Forelimb muscle (tissue), 1 donor: ENCODE data around the gene ZBTB4. TPM values are rescaled to one million over a fixed set of nuclear protein-coding genes. Genes with fewer than 3 reads are reported as not detected.

Experiments
- DNase-seq: peaks from one replicate; pipeline ENCODE4 v3.0.0-alpha.2; 2013; ENCODE audit warnings: low read depth
- polyA plus RNA-seq: library from polyadenylated mRNA; unstranded; fragments of 120-200 nt; gene quantifications from one replicate; pipeline ENCODE4 v1.2.1, GENCODE V29; 2013; ENCODE audit not compliant: insufficient read length

ZBTB4 gene
- polyA plus RNA-seq, 1 donor, result 25.1 TPM

DNA sequence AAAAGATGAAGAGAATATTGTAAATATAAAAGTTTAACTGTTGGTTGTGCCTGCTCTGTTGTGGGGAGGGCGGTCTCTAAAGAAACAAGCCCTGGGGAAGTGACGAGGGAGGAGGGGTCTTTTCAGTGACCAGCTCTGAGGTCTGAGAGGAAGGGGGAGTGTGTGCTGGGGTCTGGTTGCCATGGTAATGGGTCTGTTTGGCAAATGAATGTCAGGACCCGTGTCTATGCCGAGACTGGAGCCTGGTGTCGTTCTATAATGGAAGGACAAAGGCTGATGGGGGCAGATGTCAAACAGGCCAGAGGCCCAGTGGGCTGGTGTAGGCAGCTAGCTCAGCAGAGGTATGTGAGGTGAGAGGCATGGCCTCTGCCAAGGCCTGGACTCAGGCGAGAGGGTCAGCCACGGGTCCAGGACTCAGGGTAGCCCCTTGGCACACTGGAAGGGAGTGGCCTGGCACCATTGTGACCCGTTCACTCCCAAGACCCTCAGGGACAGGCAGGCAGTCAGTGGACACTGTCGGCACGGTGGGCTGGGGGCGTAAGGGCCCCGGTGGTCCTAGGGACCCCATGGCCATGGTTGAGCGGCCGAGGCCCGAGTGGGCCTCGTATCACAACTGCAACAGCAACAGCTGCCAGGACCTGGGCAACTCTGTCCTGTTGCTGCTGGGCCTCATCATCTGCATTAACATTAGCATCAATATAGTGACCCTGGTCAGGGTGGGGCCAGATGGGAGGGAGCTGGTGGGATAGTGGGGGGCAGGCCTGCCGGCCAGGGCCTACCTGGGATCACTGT lies 59.4 kb downstream of the ZBTB4 start, which contains the start of gene SPEM1:
SPEM1 (plus strand) TSS at position 506 of the 792 bp plus-strand sequence; CDS start at position 567, 61 bp downstream.
- no peak for DNase-seq

- DNase-seq, result no peak
Observed at GRCh38 chr17:7418472-7419152, 60.8 kb downstream of the ZBTB4 start.

GRCh38 chr17:7417056-7417655 lies 62.3 kb downstream of the ZBTB4 start:
- no peak for DNase-seq

- no peak for DNase-seq
Observed at GRCh38 chr17:7416323-7416722, 63.1 kb downstream of the ZBTB4 start.

DNA sequence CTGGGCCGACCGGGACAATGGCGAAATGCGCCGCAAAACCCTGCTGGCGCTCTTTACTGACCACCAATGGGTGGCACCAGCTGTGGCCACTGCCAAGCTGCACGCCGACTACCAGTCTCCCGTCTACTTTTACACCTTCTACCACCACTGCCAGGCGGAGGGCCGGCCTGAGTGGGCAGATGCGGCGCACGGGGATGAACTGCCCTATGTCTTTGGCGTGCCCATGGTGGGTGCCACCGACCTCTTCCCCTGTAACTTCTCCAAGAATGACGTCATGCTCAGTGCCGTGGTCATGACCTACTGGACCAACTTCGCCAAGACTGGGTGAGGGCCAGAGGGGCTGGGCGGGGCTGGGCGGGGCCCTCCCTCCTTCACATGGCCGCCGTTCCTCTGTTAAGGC lies 63.6 kb downstream of the ZBTB4 start:
- no peak for DNase-seq

GRCh38 chr17:7414837-7415236 lies 64.6 kb downstream of the ZBTB4 start:
- no peak for DNase-seq

DNA sequence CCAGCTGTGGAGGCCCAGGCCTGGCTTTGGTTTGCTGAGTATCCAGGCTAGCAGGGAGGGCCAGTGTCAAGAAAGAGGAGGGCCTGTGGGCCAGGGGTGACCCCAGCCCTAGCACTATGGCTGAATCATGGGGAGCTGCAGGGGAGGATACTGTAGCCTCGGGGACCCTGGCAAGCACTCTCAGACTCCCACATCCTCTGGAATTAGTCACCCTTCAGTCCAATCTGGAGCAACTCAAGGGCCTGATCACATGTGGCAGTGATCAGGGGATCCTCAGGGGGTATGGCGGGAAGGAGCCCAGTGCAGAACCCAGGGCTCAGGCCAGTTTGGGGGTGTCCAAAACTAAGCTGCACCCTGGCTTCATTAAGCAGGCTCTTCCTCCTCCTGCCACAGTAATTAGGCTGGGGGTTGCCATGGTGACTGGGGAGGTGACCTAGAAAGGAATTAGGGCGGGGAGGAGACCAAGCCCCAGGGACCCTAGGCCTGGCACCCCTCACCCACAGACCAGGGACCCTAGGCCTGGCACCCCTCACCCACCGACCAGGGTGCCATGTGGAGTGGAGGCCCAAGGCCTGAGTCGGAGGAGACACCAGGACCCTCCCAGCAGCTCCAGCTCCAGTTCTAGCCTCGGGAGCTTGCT lies 66.0 kb downstream of the ZBTB4 start:
- DNase-seq, result no peak

DNA sequence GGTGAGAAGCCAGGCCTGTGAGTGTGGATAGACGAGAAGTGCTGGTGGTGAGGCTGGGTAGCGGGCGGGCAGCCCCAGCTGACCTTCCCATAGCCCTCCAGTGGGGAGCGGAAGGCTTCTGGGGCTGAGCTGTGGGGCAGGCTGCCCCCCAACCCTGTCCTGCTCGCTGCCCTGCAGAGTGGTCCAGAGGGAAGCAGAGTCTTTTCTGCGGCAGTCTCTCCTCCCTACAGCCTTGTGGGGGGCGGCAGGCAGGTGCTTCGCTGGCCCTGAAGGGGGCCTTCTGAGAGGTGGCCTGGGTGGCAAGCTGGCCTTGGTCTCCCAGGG lies 68.0 kb downstream of the ZBTB4 start:
- no peak for DNase-seq

DNA sequence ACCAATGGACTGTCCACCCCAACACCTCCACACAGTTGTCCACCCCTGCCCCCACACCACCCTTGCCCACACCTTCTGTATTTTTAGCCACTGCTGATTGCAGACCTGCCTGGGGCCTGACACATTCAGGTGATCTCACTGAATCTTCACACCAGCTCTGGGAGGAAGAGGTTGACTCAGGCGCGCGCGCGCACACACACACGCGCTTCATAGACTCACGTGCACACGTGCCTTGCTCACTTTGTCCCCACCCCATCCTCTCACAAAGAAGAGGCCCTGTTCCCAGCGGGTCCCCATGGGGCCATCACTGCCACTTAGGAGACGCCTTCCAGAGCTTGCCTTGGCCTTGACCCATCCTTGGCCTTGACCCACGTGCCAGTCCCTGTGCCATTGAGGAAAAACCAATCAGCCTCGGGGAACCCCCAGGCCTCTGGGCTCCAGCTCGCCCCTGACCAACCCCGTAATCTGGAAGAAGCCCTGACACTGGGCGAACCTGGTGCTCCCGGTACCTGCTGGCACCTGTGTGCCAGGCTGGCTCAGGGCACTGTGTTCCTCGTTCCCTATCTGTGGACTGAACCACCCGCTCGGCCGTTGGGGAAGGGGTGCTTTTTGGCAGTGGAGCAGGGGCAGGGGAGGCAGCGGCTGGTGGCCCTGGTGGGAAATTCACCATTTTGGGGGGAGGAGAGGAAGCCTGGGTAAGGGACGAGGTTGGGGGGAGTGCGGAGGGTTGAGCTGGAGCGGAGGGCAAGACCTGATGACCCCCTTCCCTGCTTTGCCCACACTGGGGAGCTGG lies 68.6 kb downstream of the ZBTB4 start:
- DNase-seq, result no peak

GRCh38 chr17:7409716-7410115 lies 69.7 kb downstream of the ZBTB4 start:
- no peak for DNase-seq

Other genes starting within 250 kb of the ZBTB4 start
- 36.2 TPM for gene DVL2, start 245.1 kb downstream of the ZBTB4 start, polyA plus RNA-seq
- 35.7 TPM for gene PHF23, start 240.2 kb downstream of the ZBTB4 start, polyA plus RNA-seq
- gene GABARAP, start 237.2 kb downstream of the ZBTB4 start, polyA plus RNA-seq, result 246 TPM
- gene CTDNEP1, start 227.9 kb downstream of the ZBTB4 start, polyA plus RNA-seq, result 187 TPM
- 48.5 TPM for gene ELP5, start 227.4 kb downstream of the ZBTB4 start, polyA plus RNA-seq
- gene CLDN7, start 217.2 kb downstream of the ZBTB4 start, polyA plus RNA-seq, result 0.99 TPM
- gene SLC2A4, start 197.9 kb downstream of the ZBTB4 start, polyA plus RNA-seq, result 39.2 TPM
- gene YBX2, start 185.0 kb downstream of the ZBTB4 start, polyA plus RNA-seq, result 2.4 TPM
- 281 TPM for gene EIF5A, start 172.0 kb downstream of the ZBTB4 start, polyA plus RNA-seq
- 60.5 TPM for gene GPS2, start 164.3 kb downstream of the ZBTB4 start, polyA plus RNA-seq
- 18.7 TPM for gene NEURL4, start 150.3 kb downstream of the ZBTB4 start, polyA plus RNA-seq
- gene ACAP1, start 143.1 kb downstream of the ZBTB4 start, polyA plus RNA-seq, result 11.3 TPM
- 6.5 TPM for gene KCTD11, start 127.5 kb downstream of the ZBTB4 start, polyA plus RNA-seq
- gene TMEM95, start 124.5 kb downstream of the ZBTB4 start, polyA plus RNA-seq, result not detected
- 0.71 TPM for gene TNK1, start 98.5 kb downstream of the ZBTB4 start, polyA plus RNA-seq
- gene PLSCR3, start 85.1 kb downstream of the ZBTB4 start, polyA plus RNA-seq, result 27.7 TPM
- gene TMEM256, start 75.5 kb downstream of the ZBTB4 start, polyA plus RNA-seq, result 55.6 TPM
- 24.5 TPM for gene NLGN2, start 71.8 kb downstream of the ZBTB4 start, polyA plus RNA-seq
- not detected for gene SPEM1, start 59.3 kb downstream of the ZBTB4 start, polyA plus RNA-seq
- not detected for gene SPEM2, start 54.0 kb downstream of the ZBTB4 start, polyA plus RNA-seq
- not detected for gene SPEM3, start 50.8 kb downstream of the ZBTB4 start, polyA plus RNA-seq
- gene TMEM102, start 44.2 kb downstream of the ZBTB4 start, polyA plus RNA-seq, result 0.87 TPM
- gene FGF11, start 40.1 kb downstream of the ZBTB4 start, polyA plus RNA-seq, result 1.4 TPM
- 89.3 TPM for gene CHRNB1, start 34.6 kb downstream of the ZBTB4 start, polyA plus RNA-seq
- 0.15 TPM for gene SLC35G6, start 1.8 kb upstream of the ZBTB4 start, polyA plus RNA-seq
- gene POLR2A, start 4.7 kb upstream of the ZBTB4 start, polyA plus RNA-seq, result 53.3 TPM
- 25.8 TPM for gene TNFSF12, start 69.4 kb upstream of the ZBTB4 start, polyA plus RNA-seq
- 2.6 TPM for gene TNFSF13, start 79.1 kb upstream of the ZBTB4 start, polyA plus RNA-seq
- gene SENP3, start 82.3 kb upstream of the ZBTB4 start, polyA plus RNA-seq, result 31.7 TPM
- gene CD68, start 100.0 kb upstream of the ZBTB4 start, polyA plus RNA-seq, result 25.6 TPM
- gene MPDU1, start 104.2 kb upstream of the ZBTB4 start, polyA plus RNA-seq, result 43.1 TPM
- 1.7 TPM for gene SOX15, start 110.5 kb upstream of the ZBTB4 start, polyA plus RNA-seq
- 38.5 TPM for gene FXR2, start 135.3 kb upstream of the ZBTB4 start, polyA plus RNA-seq
- 61.7 TPM for gene SAT2, start 148.2 kb upstream of the ZBTB4 start, polyA plus RNA-seq
- gene SHBG, start 150.5 kb upstream of the ZBTB4 start, polyA plus RNA-seq, result 0.51 TPM
- gene ATP1B2, start 171.3 kb upstream of the ZBTB4 start, polyA plus RNA-seq, result 33.9 TPM
- gene TP53, start 207.9 kb upstream of the ZBTB4 start, polyA plus RNA-seq, result 32.3 TPM
- gene WRAP53, start 208.8 kb upstream of the ZBTB4 start, polyA plus RNA-seq, result 6.6 TPM
- 4.4 TPM for gene EFNB3, start 225.6 kb upstream of the ZBTB4 start, polyA plus RNA-seq
- 4.3 TPM for gene DNAH2, start 238.1 kb upstream of the ZBTB4 start, polyA plus RNA-seq